ENCODE results near the gene SLC27A1. TPM values are rescaled to one million over a fixed set of nuclear protein-coding genes. Genes with fewer than 3 reads are reported as not detected.

Gene SLC27A1
- total RNA-seq, 1 donor from 2014 or later = 15.5 TPM

GRCh38 chr19:17431417-17431816 is 38.9 kb upstream of the SLC27A1 start:
- Mint-ChIP-seq H3K4me1 (ENCODE audit: unreplicated experiment) (no peaks in the 10 kb centered on the region), H3K36me3 (no peaks in the 10 kb centered on the region), H3K27ac (no peak overlapping the region), H3K9me3 (no peaks in the 10 kb centered on the region), H3K27me3 (no peaks in the 10 kb centered on the region), H3K4me3 (no peak overlapping the region)
- DNase-seq (ENCODE audit: extremely low spot score, unreplicated experiment) = no peak
- TF ChIP-seq, protein P1, sequence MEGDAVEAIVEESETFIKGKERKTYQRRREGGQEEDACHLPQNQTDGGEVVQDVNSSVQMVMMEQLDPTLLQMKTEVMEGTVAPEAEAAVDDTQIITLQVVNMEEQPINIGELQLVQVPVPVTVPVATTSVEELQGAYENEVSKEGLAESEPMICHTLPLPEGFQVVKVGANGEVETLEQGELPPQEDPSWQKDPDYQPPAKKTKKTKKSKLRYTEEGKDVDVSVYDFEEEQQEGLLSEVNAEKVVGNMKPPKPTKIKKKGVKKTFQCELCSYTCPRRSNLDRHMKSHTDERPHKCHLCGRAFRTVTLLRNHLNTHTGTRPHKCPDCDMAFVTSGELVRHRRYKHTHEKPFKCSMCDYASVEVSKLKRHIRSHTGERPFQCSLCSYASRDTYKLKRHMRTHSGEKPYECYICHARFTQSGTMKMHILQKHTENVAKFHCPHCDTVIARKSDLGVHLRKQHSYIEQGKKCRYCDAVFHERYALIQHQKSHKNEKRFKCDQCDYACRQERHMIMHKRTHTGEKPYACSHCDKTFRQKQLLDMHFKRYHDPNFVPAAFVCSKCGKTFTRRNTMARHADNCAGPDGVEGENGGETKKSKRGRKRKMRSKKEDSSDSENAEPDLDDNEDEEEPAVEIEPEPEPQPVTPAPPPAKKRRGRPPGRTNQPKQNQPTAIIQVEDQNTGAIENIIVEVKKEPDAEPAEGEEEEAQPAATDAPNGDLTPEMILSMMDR (conservative IDR thresholded peaks at IDR 0.05) = no peak

- Mint-ChIP-seq H3K27ac (no peak overlapping the region), H3K4me1 (ENCODE audit: unreplicated experiment) (no peaks in the 10 kb centered on the region), H3K9me3 (no peaks in the 10 kb centered on the region), H3K36me3 (no peaks in the 10 kb centered on the region), H3K4me3 (no peak overlapping the region), H3K27me3 (no peaks in the 10 kb centered on the region)
- TF ChIP-seq, protein P1 (conservative IDR thresholded peaks at IDR 0.05) = no peak
- DNase-seq (ENCODE audit: extremely low spot score, unreplicated experiment) = no peak
Observed at GRCh38 chr19:17435218-17435617, 35.1 kb upstream of the SLC27A1 start.

- Mint-ChIP-seq H3K36me3 (no peaks in the 10 kb centered on the region), H3K27me3 (no peaks in the 10 kb centered on the region), H3K27ac (no peak overlapping the region), H3K4me3 (no peak overlapping the region), H3K4me1 (ENCODE audit: unreplicated experiment) (no peaks in the 10 kb centered on the region), H3K9me3 (no peaks in the 10 kb centered on the region)
- TF ChIP-seq, protein P1 (conservative IDR thresholded peaks at IDR 0.05) = no peak
- DNase-seq (ENCODE audit: extremely low spot score, unreplicated experiment) = no peak
Observed at GRCh38 chr19:17436094-17436873, 34.0 kb upstream of the SLC27A1 start.

DNA sequence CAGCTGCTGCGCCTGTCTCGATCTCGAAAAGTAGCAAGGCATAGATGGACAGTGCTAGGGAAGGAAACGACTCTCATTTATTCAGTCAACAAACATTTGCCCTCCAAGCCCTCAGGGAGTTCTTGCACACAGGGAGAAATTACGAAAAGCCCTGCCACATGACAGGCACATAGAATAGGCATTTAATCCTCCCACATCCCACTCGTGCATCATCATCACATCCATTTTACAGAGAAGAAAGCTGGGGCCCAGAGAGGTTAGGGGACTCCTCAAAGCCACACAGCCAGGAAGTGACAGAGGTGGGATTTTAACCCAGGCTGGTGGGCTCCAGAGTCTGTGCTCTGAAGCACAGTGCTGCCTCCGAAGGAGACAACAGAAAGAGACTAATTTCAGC is 33.5 kb upstream of the SLC27A1 start:
- no peaks in the 10 kb centered on the region for H3K27me3 Mint-ChIP-seq
- TF ChIP-seq, protein P1 (conservative IDR thresholded peaks at IDR 0.05) = no peak
- H3K9me3 Mint-ChIP-seq = no peaks in the 10 kb centered on the region
- no peak overlapping the region for H3K27ac Mint-ChIP-seq
- no peaks in the 10 kb centered on the region for H3K4me1 Mint-ChIP-seq (ENCODE audit: unreplicated experiment)
- no peak for DNase-seq (ENCODE audit: extremely low spot score, unreplicated experiment)
- H3K4me3 Mint-ChIP-seq = no peak overlapping the region
- no peaks in the 10 kb centered on the region for H3K36me3 Mint-ChIP-seq

- no peaks in the 10 kb centered on the region for H3K9me3 Mint-ChIP-seq
- no peaks in the 10 kb centered on the region for H3K36me3 Mint-ChIP-seq
- no peak overlapping the region for H3K27ac Mint-ChIP-seq
- TF ChIP-seq, protein P1 (conservative IDR thresholded peaks at IDR 0.05) = peak; percentile 76
- H3K4me1 Mint-ChIP-seq (ENCODE audit: unreplicated experiment) = no peaks in the 10 kb centered on the region
- H3K4me3 Mint-ChIP-seq = no peak overlapping the region
- no peak for DNase-seq (ENCODE audit: extremely low spot score, unreplicated experiment)
- H3K27me3 Mint-ChIP-seq = no peaks in the 10 kb centered on the region
Observed at GRCh38 chr19:17441241-17442021, 28.9 kb upstream of the SLC27A1 start.
